ENCODE results near the gene DCC.

DCC gene

GRCh38 chr18:53025247-53025646 lies 685.2 kb downstream of the DCC start:
- H3K4me2 ChIP-seq (ENCODE audit: low read depth, low read length, poor library complexity, severe bottlenecking): no peak overlapping the region
- H3K27me3 ChIP-seq (ENCODE audit: insufficient read depth, low read length, poor library complexity, severe bottlenecking): no peaks in the 10 kb centered on the region
- H3K4me1 ChIP-seq (ENCODE audit: insufficient read depth, low read length, poor library complexity, severe bottlenecking): no peaks in the 10 kb centered on the region
- H3F3A ChIP-seq (ENCODE audit: low read depth): no peaks in the 10 kb centered on the region
- no peaks in the 10 kb centered on the region for H3K36me3 ChIP-seq (ENCODE audit: insufficient read depth, low read length)
- no peaks in the 10 kb centered on the region for H3K9me3 ChIP-seq (ENCODE audit: insufficient read depth, low read depth, low read length)
- no peak overlapping the region for H3K4me3 ChIP-seq (ENCODE audit: low read length, poor library complexity, severe bottlenecking)
- no peaks in the 10 kb centered on the region for H3K9me2 ChIP-seq (replicated peaks; ENCODE audit: low read depth, low read length)
- no peak overlapping the region for H2AFZ ChIP-seq (ENCODE audit: low read length)
- H3K9ac ChIP-seq (ENCODE audit: low read depth, low read length, poor library complexity, severe bottlenecking): no peak overlapping the region
- H4K20me1 ChIP-seq (ENCODE audit: insufficient read depth, low read length, poor library complexity, severe bottlenecking): no peaks in the 10 kb centered on the region
- TF ChIP-seq CTCF (conservative IDR thresholded peaks at IDR 0.05; ENCODE audit: low read length): no peak
- TF ChIP-seq EZH2phosphoT487 (IDR thresholded peaks at IDR 0.05; ENCODE audit: borderline replicate concordance): no peak
- no peaks in the 10 kb centered on the region for H3K79me2 ChIP-seq (ENCODE audit: insufficient read depth, low read length)

GRCh38 chr18:53028565-53028964 lies 688.6 kb downstream of the DCC start:
- H3K4me3 ChIP-seq (ENCODE audit: low read length, poor library complexity, severe bottlenecking): no peak overlapping the region
- no peaks in the 10 kb centered on the region for H3F3A ChIP-seq (ENCODE audit: low read depth)
- no peaks in the 10 kb centered on the region for H3K9me3 ChIP-seq (ENCODE audit: insufficient read depth, low read depth, low read length)
- H2AFZ ChIP-seq (ENCODE audit: low read length): no peak overlapping the region
- H3K36me3 ChIP-seq (ENCODE audit: insufficient read depth, low read length): no peaks in the 10 kb centered on the region
- H3K9me2 ChIP-seq (replicated peaks; ENCODE audit: low read depth, low read length): no peaks in the 10 kb centered on the region
- H3K4me1 ChIP-seq (ENCODE audit: insufficient read depth, low read length, poor library complexity, severe bottlenecking): no peaks in the 10 kb centered on the region
- TF ChIP-seq EZH2phosphoT487 (IDR thresholded peaks at IDR 0.05; ENCODE audit: borderline replicate concordance): no peak
- no peak for TF ChIP-seq CTCF (conservative IDR thresholded peaks at IDR 0.05; ENCODE audit: low read length)
- no peak overlapping the region for H3K9ac ChIP-seq (ENCODE audit: low read depth, low read length, poor library complexity, severe bottlenecking)
- no peak overlapping the region for H3K4me2 ChIP-seq (ENCODE audit: low read depth, low read length, poor library complexity, severe bottlenecking)
- H4K20me1 ChIP-seq (ENCODE audit: insufficient read depth, low read length, poor library complexity, severe bottlenecking): no peaks in the 10 kb centered on the region
- no peaks in the 10 kb centered on the region for H3K27me3 ChIP-seq (ENCODE audit: insufficient read depth, low read length, poor library complexity, severe bottlenecking)
- no peaks in the 10 kb centered on the region for H3K79me2 ChIP-seq (ENCODE audit: insufficient read depth, low read length)

GRCh38 chr18:53033128-53033527 lies 693.1 kb downstream of the DCC start:
- Histone ChIP-seq H3F3A (ENCODE audit: low read depth) (no peaks in the 10 kb centered on the region), H3K9me2 (replicated peaks; ENCODE audit: low read depth, low read length) (no peaks in the 10 kb centered on the region), H4K20me1 (ENCODE audit: insufficient read depth, low read length, poor library complexity, severe bottlenecking) (no peaks in the 10 kb centered on the region), H3K79me2 (ENCODE audit: insufficient read depth, low read length) (no peaks in the 10 kb centered on the region), H2AFZ (ENCODE audit: low read length) (no peak overlapping the region), H3K36me3 (ENCODE audit: insufficient read depth, low read length) (no peaks in the 10 kb centered on the region), H3K4me3 (ENCODE audit: low read length, poor library complexity, severe bottlenecking) (no peak overlapping the region), H3K4me2 (ENCODE audit: low read depth, low read length, poor library complexity, severe bottlenecking) (no peak overlapping the region), H3K4me1 (ENCODE audit: insufficient read depth, low read length, poor library complexity, severe bottlenecking) (no peaks in the 10 kb centered on the region), H3K9ac (ENCODE audit: low read depth, low read length, poor library complexity, severe bottlenecking) (no peak overlapping the region), H3K9me3 (ENCODE audit: insufficient read depth, low read depth, low read length) (no peaks in the 10 kb centered on the region), H3K27me3 (ENCODE audit: insufficient read depth, low read length, poor library complexity, severe bottlenecking) (no peaks in the 10 kb centered on the region)
- TF ChIP-seq EZH2phosphoT487 (IDR thresholded peaks at IDR 0.05; ENCODE audit: borderline replicate concordance) (no peak), CTCF (conservative IDR thresholded peaks at IDR 0.05; ENCODE audit: low read length) (no peak)

All from Loucy (cell line).